ENCODE results near the gene RAET1E. TPM values are rescaled to one million over a fixed set of nuclear protein-coding genes. Genes with fewer than 3 reads are reported as not detected.
"Not testable (repeated sequence)": the region's sequence is repeated elsewhere in the genome, so short reads cannot be mapped to it uniquely, and the experiment has no call there.

RAET1E gene
- total RNA-seq, 1 experiment from 2014 or later: not detected

DNA sequence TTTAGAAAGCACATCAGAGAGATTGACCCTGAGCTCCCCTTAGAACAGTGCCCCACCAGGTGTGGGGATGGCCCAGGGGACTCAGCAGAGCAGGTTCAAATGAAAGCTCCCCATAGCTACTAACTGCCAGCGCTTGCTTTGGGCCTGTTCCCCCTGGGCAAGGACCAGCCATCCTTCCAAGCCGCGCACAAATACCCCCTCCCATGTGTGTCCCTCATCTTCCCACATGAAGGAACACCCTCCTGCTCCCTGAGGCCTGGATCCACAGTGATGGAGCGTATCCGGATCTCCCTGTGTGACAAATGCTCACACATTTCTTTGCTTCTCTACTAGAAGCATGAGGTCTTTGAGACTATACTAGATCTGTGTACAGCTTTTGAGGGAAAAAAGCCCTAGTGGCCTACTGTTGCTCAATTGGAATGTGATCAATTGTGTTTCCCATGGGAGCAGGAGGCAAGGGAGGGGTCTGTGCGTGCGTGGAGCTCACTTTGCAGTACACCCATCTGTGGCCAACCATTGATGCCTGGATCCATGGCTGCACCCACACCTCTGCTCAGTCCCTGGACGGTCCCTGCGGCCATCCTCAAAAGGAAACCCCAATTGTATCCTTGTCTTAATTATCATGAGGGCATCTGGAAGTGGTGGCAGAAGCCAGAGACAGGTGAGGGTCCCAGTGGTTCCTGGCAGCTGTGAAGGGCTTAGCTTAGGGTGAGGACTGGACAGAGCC lies 26.5 kb upstream of the RAET1E start:
- no TSS peak for BruUV-seq (replicated peaks)
- Mint-ChIP-seq H3K36me3 (ENCODE audit: insufficient read depth, unreplicated experiment) (no peaks in the 10 kb centered on the region), H3K4me1 (ENCODE audit: low read depth, unreplicated experiment) (peaks cover 7% of the 10 kb centered on the region), H3K4me3 (ENCODE audit: unreplicated experiment) (peak overlapping the region; percentile 75), H3K9me3 (ENCODE audit: unreplicated experiment) (no peaks in the 10 kb centered on the region), H3K27ac (ENCODE audit: unreplicated experiment) (no peak overlapping the region), H3K27me3 (ENCODE audit: insufficient read depth, unreplicated experiment) (peaks cover 37% of the 10 kb centered on the region)
- Histone ChIP-seq H3K36me3 (ENCODE audit: control insufficient read depth, insufficient read depth, low read length) (no peaks in the 10 kb centered on the region), H3K27me3 (replicated peaks; ENCODE audit: control insufficient read depth, insufficient read depth, low read length) (peaks cover 1% of the 10 kb centered on the region), H3K4me1 (no peaks in the 10 kb centered on the region), H3K4me3 (ENCODE audit: low read depth, low read length) (no peak overlapping the region), H3K9me3 (no peaks in the 10 kb centered on the region)
- intact Hi-C loops (cut with micrococcal nuclease; ENCODE audit: unreplicated experiment): loop anchor here (5.0 kb wide), 1 partner anchor 42 kb away; no protein-coding TSS in a partner anchor
- POLR2A ChIA-PET: no interaction called here
- DNase-seq: peak in 1 of 2 experiments; percentile 12
- CTCF ChIA-PET: interaction anchor here (1.5 kb wide), 1 partner anchor 84 kb away, joined by 10 read pairs; no protein-coding TSS in a partner anchor
- TF ChIP-seq, protein P1, sequence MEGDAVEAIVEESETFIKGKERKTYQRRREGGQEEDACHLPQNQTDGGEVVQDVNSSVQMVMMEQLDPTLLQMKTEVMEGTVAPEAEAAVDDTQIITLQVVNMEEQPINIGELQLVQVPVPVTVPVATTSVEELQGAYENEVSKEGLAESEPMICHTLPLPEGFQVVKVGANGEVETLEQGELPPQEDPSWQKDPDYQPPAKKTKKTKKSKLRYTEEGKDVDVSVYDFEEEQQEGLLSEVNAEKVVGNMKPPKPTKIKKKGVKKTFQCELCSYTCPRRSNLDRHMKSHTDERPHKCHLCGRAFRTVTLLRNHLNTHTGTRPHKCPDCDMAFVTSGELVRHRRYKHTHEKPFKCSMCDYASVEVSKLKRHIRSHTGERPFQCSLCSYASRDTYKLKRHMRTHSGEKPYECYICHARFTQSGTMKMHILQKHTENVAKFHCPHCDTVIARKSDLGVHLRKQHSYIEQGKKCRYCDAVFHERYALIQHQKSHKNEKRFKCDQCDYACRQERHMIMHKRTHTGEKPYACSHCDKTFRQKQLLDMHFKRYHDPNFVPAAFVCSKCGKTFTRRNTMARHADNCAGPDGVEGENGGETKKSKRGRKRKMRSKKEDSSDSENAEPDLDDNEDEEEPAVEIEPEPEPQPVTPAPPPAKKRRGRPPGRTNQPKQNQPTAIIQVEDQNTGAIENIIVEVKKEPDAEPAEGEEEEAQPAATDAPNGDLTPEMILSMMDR (IDR thresholded peaks at IDR 0.05; ENCODE audit: insufficient read depth in 1 of 2, low read depth in 1 of 2, low read length in 1 of 2, severe bottlenecking in 1 of 2, unreplicated experiment in 1 of 2): no peak

DNA sequence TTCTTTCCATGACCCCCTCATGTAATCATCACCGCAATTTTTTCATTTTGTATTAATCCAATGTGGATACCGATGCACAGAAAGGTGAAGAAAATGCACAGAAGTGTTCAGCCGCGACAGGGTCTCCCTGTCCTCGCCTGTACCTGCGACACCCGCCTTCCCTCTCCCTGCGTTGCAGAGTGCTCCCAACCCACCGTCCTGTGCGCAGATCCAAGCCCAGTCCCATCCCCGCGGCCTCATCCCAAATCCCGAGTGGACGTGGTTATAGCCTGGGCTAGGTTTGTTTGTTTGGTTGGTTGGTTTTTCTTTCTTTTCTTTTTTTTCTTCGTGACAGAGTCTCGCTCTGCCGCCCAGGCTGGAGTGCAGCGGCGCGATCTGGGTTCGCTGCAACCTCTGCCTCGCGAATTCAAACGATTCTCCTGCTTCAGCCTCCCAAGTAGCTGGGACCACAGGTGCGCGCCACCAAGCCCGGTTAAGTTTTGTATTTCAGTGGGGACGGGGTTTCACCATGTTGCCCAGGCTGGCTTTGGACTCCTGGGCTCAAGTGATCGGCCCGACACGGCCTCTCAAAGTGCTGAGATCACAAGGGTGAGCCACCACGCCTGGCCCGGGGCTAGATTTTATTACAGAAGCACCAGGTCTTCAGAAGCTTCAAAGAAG lies 25.5 kb upstream of the RAET1E start:
- CTCF ChIA-PET: no interaction called here
- H3K4me1 Mint-ChIP-seq (ENCODE audit: low read depth, unreplicated experiment): peaks cover 7% of the 10 kb centered on the region
- no peaks in the 10 kb centered on the region for H3K36me3 Mint-ChIP-seq (ENCODE audit: insufficient read depth, unreplicated experiment)
- no TSS peak for BruUV-seq (replicated peaks)
- intact Hi-C loops (cut with micrococcal nuclease; ENCODE audit: unreplicated experiment): loop anchor here (5.0 kb wide), 1 partner anchor 41 kb away; no protein-coding TSS in a partner anchor
- H3K9me3 Mint-ChIP-seq (ENCODE audit: unreplicated experiment): no peaks in the 10 kb centered on the region
- H3K4me3 Mint-ChIP-seq (ENCODE audit: unreplicated experiment): peak overlapping the region; percentile 81
- TF ChIP-seq, protein P1 (IDR thresholded peaks at IDR 0.05; ENCODE audit: insufficient read depth in 1 of 2, low read depth in 1 of 2, low read length in 1 of 2, severe bottlenecking in 1 of 2, unreplicated experiment in 1 of 2): no peak
- no peak for DNase-seq
- H3K36me3 ChIP-seq (ENCODE audit: control insufficient read depth, insufficient read depth, low read length): no peaks in the 10 kb centered on the region
- peaks cover 1% of the 10 kb centered on the region for H3K27me3 ChIP-seq (replicated peaks; ENCODE audit: control insufficient read depth, insufficient read depth, low read length)
- POLR2A ChIA-PET: no interaction called here
- H3K9me3 ChIP-seq: no peaks in the 10 kb centered on the region
- H3K27me3 Mint-ChIP-seq (ENCODE audit: insufficient read depth, unreplicated experiment): peaks cover 36% of the 10 kb centered on the region
- no peak overlapping the region for H3K27ac Mint-ChIP-seq (ENCODE audit: unreplicated experiment)
- no peaks in the 10 kb centered on the region for H3K4me1 ChIP-seq
- peak overlapping the region; percentile 32 for H3K4me3 ChIP-seq (ENCODE audit: low read depth, low read length)

GRCh38 chr6:149922642-149923326 lies 24.9 kb upstream of the RAET1E start, which contains the start of gene RAET1G:
RAET1G (minus strand) TSS chr6:149923121; CDS start chr6:149923010, 111 bp downstream.
- intact Hi-C loops (cut with micrococcal nuclease; ENCODE audit: unreplicated experiment): loop anchor here (5.0 kb wide), 1 partner anchor 40 kb away; no protein-coding TSS in a partner anchor
- Mint-ChIP-seq H3K36me3 (ENCODE audit: insufficient read depth, unreplicated experiment) (no peaks in the 10 kb centered on the region), H3K9me3 (ENCODE audit: unreplicated experiment) (no peaks in the 10 kb centered on the region), H3K4me1 (ENCODE audit: low read depth, unreplicated experiment) (peaks cover 7% of the 10 kb centered on the region), H3K27ac (ENCODE audit: unreplicated experiment) (no peak within 1 kb of the TSS), H3K4me3 (ENCODE audit: unreplicated experiment) (peak within 1 kb of the TSS; percentile 81), H3K27me3 (ENCODE audit: insufficient read depth, unreplicated experiment) (peaks cover 32% of the 10 kb centered on the region)
- H3K27me3 ChIP-seq (replicated peaks; ENCODE audit: control insufficient read depth, insufficient read depth, low read length): peaks cover 1% of the 10 kb centered on the region
- peak; percentile 88 to 92 for DNase-seq
- ChIA-PET CTCF (no interaction called here), POLR2A (no interaction called here)
- H3K9me3 ChIP-seq: no peaks in the 10 kb centered on the region
- H3K4me1 ChIP-seq: no peaks in the 10 kb centered on the region
- H3K36me3 ChIP-seq (ENCODE audit: control insufficient read depth, insufficient read depth, low read length): no peaks in the 10 kb centered on the region
- no TSS peak for BruUV-seq (replicated peaks)
- peak within 1 kb of the TSS; percentile 32 for H3K4me3 ChIP-seq (ENCODE audit: low read depth, low read length)
- TF ChIP-seq, protein P1 (IDR thresholded peaks at IDR 0.05; ENCODE audit: insufficient read depth in 1 of 2, low read depth in 1 of 2, low read length in 1 of 2, severe bottlenecking in 1 of 2, unreplicated experiment in 1 of 2): no peak

- H3K9me3 ChIP-seq; CTCF ChIA-PET; H3K27me3 ChIP-seq (replicated peaks; ENCODE audit: control insufficient read depth, insufficient read depth, low read length); BruUV-seq (replicated peaks); H3K36me3 Mint-ChIP-seq (ENCODE audit: insufficient read depth, unreplicated experiment); H3K36me3 ChIP-seq (ENCODE audit: control insufficient read depth, insufficient read depth, low read length); H3K27ac Mint-ChIP-seq (ENCODE audit: unreplicated experiment); H3K9me3 Mint-ChIP-seq (ENCODE audit: unreplicated experiment); H3K4me1 Mint-ChIP-seq (ENCODE audit: low read depth, unreplicated experiment); H3K4me1 ChIP-seq; POLR2A ChIA-PET: not testable (repeated sequence)
- intact Hi-C loops (cut with micrococcal nuclease; ENCODE audit: unreplicated experiment): loop anchor here (5.0 kb wide), 1 partner anchor 40 kb away; no protein-coding TSS in a partner anchor
- H3K4me3 Mint-ChIP-seq (ENCODE audit: unreplicated experiment): peak overlapping the region; percentile 81
- H3K27me3 Mint-ChIP-seq (ENCODE audit: insufficient read depth, unreplicated experiment): peaks cover 31% of the 10 kb centered on the region
- DNase-seq: peak in 1 of 2 experiments; percentile 33
- peak overlapping the region; percentile 32 for H3K4me3 ChIP-seq (ENCODE audit: low read depth, low read length)
Measured at GRCh38 chr6:149922091-149922490, 24.2 kb upstream of the RAET1E start.

All from Caco-2 (cell line).